ENCODE measurements around the gene XPO5. TPM values are rescaled to one million over a fixed set of nuclear protein-coding genes. Genes with fewer than 3 reads are reported as not detected.
"Not testable (repeated sequence)": the region's sequence is repeated elsewhere in the genome, so short reads cannot be mapped to it uniquely, and the experiment has no call there.

The XPO5 gene
- total RNA-seq, 1 donor from 2014 or later: 35.0 TPM

DNA sequence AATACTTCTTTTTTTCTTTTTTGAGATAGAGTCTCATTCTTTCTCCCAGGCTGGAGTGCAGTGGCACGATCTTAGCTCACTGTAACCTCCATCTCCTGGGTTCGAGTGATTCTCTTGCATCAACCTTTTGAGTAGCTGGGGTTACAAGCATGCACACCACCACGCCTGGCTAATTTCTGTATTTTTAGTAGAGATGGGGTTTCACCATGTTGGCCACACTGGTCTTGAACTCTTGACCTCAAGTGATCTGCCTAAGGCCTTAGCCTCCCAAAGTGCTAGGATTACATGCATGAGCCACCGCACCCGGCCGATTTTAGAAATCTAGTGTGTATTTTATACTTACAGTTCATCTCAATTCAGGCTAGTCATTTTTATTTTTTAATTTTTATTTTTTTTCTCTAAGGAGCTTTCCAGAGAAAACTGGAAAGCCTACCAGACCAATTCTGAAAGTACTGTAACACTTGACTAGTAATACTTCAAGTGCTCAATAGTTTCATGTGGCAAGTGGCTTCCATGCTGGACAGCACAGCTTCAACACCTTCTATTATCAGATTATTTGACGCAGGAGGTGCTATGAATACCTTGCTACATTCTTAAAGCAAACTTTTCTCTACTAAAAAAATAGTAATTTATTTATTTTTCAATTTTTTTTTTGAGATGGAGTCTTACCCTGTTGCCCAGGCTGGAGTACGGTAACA lies 33.9 kb downstream of the XPO5 start:
- Mint-ChIP-seq H3K36me3 (ENCODE audit: unreplicated experiment) (peaks cover 42% of the 10 kb centered on the region), H3K9me3 (ENCODE audit: unreplicated experiment) (no peaks in the 10 kb centered on the region)
- TF ChIP-seq, protein P1, sequence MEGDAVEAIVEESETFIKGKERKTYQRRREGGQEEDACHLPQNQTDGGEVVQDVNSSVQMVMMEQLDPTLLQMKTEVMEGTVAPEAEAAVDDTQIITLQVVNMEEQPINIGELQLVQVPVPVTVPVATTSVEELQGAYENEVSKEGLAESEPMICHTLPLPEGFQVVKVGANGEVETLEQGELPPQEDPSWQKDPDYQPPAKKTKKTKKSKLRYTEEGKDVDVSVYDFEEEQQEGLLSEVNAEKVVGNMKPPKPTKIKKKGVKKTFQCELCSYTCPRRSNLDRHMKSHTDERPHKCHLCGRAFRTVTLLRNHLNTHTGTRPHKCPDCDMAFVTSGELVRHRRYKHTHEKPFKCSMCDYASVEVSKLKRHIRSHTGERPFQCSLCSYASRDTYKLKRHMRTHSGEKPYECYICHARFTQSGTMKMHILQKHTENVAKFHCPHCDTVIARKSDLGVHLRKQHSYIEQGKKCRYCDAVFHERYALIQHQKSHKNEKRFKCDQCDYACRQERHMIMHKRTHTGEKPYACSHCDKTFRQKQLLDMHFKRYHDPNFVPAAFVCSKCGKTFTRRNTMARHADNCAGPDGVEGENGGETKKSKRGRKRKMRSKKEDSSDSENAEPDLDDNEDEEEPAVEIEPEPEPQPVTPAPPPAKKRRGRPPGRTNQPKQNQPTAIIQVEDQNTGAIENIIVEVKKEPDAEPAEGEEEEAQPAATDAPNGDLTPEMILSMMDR (IDR thresholded peaks at IDR 0.05): no peak

DNA sequence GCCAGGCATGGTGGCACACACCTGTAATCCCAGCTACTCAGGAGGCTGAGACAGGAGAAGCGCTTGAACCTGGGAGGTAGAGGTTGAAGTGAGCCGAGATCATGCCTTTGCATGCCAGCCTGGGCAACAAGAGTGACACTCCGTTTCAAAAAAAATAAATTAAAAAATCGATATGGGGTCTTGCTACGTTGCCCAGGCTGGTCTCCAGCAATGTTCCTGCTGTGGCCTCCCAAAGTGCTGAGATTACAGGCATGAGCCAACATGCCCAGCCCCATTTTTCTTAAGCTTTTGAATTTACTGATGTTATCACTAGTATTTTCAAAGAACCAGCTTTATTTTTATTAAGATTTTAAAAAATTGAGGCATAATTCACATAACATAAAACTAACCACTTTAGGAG lies 35.3 kb downstream of the XPO5 start:
- no peak for DNase-seq (ENCODE audit: extremely low spot score, unreplicated experiment)
- Mint-ChIP-seq H3K27ac (ENCODE audit: unreplicated experiment) (no peak overlapping the region), H3K27me3 (ENCODE audit: unreplicated experiment) (no peaks in the 10 kb centered on the region), H3K4me1 (ENCODE audit: unreplicated experiment) (no peaks in the 10 kb centered on the region), H3K9me3 (ENCODE audit: unreplicated experiment) (no peaks in the 10 kb centered on the region), H3K4me3 (ENCODE audit: unreplicated experiment) (no peak overlapping the region), H3K36me3 (ENCODE audit: unreplicated experiment) (peaks cover 29% of the 10 kb centered on the region)
- TF ChIP-seq, protein P1 (IDR thresholded peaks at IDR 0.05): no peak

More for the DNA sequence above, 33.9 kb downstream of the XPO5 start:
- Mint-ChIP-seq H3K4me1 (ENCODE audit: unreplicated experiment) (no peaks in the 10 kb centered on the region), H3K4me3 (ENCODE audit: unreplicated experiment) (no peak overlapping the region), H3K27me3 (ENCODE audit: unreplicated experiment) (no peaks in the 10 kb centered on the region), H3K27ac (ENCODE audit: unreplicated experiment) (no peak overlapping the region)
- DNase-seq (ENCODE audit: extremely low spot score, unreplicated experiment): no peak

DNA sequence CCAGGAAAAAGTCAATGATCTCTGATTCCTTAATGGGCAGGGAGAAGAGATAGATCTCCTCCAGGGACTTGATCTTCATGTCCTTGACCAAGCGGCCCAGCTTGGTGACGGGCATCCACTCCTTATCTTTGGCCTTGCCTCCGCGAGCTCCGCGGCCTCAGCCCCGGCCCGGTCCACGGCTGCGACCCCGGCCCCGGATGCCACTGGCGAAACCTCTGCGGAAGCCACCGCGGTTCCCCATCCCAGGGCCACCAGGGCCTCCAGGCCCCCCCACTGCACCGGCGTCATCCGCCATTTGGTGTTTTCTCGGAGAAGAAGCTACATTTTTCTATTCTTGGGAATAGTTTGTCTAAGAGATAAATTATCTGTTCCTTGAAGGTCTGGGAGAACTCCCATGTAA lies 36.4 kb downstream of the XPO5 start:
- not testable (repeated sequence) for H3K27me3 Mint-ChIP-seq (ENCODE audit: unreplicated experiment); H3K27ac Mint-ChIP-seq (ENCODE audit: unreplicated experiment); H3K9me3 Mint-ChIP-seq (ENCODE audit: unreplicated experiment); H3K4me3 Mint-ChIP-seq (ENCODE audit: unreplicated experiment); DNase-seq (ENCODE audit: extremely low spot score, unreplicated experiment); H3K4me1 Mint-ChIP-seq (ENCODE audit: unreplicated experiment)
- H3K36me3 Mint-ChIP-seq (ENCODE audit: unreplicated experiment): peaks cover 26% of the 10 kb centered on the region

DNA sequence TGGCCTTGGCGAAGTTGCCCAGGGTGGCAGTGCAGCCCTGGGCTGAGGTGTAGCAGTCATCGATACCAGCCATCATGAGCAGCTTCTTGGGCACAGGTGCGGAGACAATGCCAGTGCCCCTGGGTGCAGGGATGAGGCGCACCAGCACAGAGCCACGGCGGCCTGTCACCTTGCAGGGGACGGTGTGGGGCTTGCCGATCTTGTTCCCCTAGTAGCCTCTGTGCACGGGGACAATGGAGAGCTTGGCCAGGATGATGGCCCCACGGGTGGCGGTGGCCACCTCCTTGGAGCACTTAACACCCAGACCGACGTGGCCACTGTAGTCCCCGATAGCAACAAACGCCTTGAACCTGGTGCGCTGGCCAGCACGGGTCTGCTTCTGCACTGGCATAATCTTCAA lies 36.9 kb downstream of the XPO5 start:
- not testable (repeated sequence) for DNase-seq (ENCODE audit: extremely low spot score, unreplicated experiment); H3K27me3 Mint-ChIP-seq (ENCODE audit: unreplicated experiment); H3K4me1 Mint-ChIP-seq (ENCODE audit: unreplicated experiment); H3K4me3 Mint-ChIP-seq (ENCODE audit: unreplicated experiment); H3K27ac Mint-ChIP-seq (ENCODE audit: unreplicated experiment); H3K9me3 Mint-ChIP-seq (ENCODE audit: unreplicated experiment)
- peaks cover 24% of the 10 kb centered on the region for H3K36me3 Mint-ChIP-seq (ENCODE audit: unreplicated experiment)

DNA sequence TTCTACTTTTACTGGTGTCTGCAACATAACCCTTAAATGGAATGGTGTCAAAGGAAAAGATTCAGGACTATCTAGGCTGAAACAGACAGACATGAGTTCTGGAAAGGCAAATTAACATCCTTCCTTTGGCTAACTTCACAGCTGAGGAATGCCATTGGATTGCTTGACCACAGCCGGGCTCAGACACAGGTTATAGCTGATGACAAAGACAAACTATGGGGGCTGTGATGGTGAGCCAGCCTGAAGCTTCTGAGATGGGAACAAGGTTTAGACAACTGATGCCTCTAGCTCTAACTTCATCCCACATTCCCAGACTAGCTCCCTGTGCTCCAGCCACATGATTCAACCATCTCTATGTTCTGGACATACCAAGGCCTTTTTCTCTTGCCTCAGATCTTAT lies 43.6 kb downstream of the XPO5 start:
- Mint-ChIP-seq H3K36me3 (ENCODE audit: unreplicated experiment) (peaks cover 20% of the 10 kb centered on the region), H3K4me1 (ENCODE audit: unreplicated experiment) (no peaks in the 10 kb centered on the region), H3K27me3 (ENCODE audit: unreplicated experiment) (no peaks in the 10 kb centered on the region), H3K4me3 (ENCODE audit: unreplicated experiment) (no peak overlapping the region), H3K9me3 (ENCODE audit: unreplicated experiment) (no peaks in the 10 kb centered on the region), H3K27ac (ENCODE audit: unreplicated experiment) (no peak overlapping the region)
- TF ChIP-seq, protein P1 (IDR thresholded peaks at IDR 0.05): no peak
- DNase-seq (ENCODE audit: extremely low spot score, unreplicated experiment): no peak

DNA sequence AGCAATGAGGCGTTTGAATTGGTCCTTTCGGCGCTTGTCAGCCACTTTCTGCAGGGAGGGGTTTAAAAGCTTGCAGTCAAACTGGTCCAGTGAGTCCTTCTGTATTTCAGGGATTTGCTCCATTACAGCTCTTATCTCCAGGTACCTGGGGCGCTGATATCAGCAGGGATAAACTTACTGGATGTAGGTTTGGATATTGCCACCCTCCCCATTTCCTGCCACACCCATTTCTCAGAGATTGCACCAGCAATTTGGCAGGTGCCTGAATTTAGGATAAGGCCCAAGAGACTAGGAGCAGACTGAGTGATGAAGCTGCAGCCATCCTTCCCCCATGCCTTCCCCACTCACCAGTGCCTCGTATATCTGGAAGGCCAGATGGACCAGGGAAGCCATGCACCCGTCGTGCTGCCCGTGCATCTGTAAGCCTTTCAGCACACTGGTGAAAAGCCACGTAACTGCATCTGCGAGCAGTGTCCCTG lies 51.3 kb downstream of the XPO5 start:
- H3K36me3 Mint-ChIP-seq (ENCODE audit: unreplicated experiment): peaks cover 52% of the 10 kb centered on the region
- TF ChIP-seq, protein P1 (IDR thresholded peaks at IDR 0.05): no peak
- no peak for DNase-seq (ENCODE audit: extremely low spot score, unreplicated experiment)
- no peaks in the 10 kb centered on the region for H3K9me3 Mint-ChIP-seq (ENCODE audit: unreplicated experiment)
- H3K4me1 Mint-ChIP-seq (ENCODE audit: unreplicated experiment): no peaks in the 10 kb centered on the region
- H3K27me3 Mint-ChIP-seq (ENCODE audit: unreplicated experiment): no peaks in the 10 kb centered on the region
- no peak overlapping the region for H3K4me3 Mint-ChIP-seq (ENCODE audit: unreplicated experiment)
- no peak overlapping the region for H3K27ac Mint-ChIP-seq (ENCODE audit: unreplicated experiment)
